GM15510 (cell line): Measurements from ENCODE around the gene NEGR1.

Source experiments
- POLR2A ChIP-seq: IDR thresholded peaks from 3 replicates; pipeline ENCODE4 v1.6.1; 2011; ENCODE audit warnings: borderline replicate concordance; ENCODE audit not compliant: insufficient read length; ENCODE audit errors: extremely low read depth

Gene NEGR1

GRCh38 chr1:71390518-71390917, 891.8 kb downstream of the NEGR1 start:
- TF ChIP-seq POLR2A, result no peak

- no peak for TF ChIP-seq POLR2A
These were observed 904.5 kb downstream of the NEGR1 start for GRCh38 chr1:71377886-71378285.

- TF ChIP-seq POLR2A, result no peak
These were observed 909.8 kb downstream of the NEGR1 start for GRCh38 chr1:71372496-71372895.

- TF ChIP-seq POLR2A, result no peak
These were observed 910.8 kb downstream of the NEGR1 start for GRCh38 chr1:71371581-71371980.

- TF ChIP-seq POLR2A, result no peak
These were observed 918.1 kb downstream of the NEGR1 start for GRCh38 chr1:71364236-71364635.

GRCh38 chr1:71362691-71363090, 919.6 kb downstream of the NEGR1 start:
- no peak for TF ChIP-seq POLR2A

- TF ChIP-seq POLR2A, result no peak
These were observed 920.3 kb downstream of the NEGR1 start for GRCh38 chr1:71362076-71362475.

- TF ChIP-seq POLR2A, result no peak
These were observed 924.6 kb downstream of the NEGR1 start for GRCh38 chr1:71357708-71358107.

GRCh38 chr1:71351438-71351837, 930.9 kb downstream of the NEGR1 start:
- no peak for TF ChIP-seq POLR2A

GRCh38 chr1:71350805-71351204, 931.5 kb downstream of the NEGR1 start:
- no peak for TF ChIP-seq POLR2A

GRCh38 chr1:71350330-71350729, 932.0 kb downstream of the NEGR1 start:
- TF ChIP-seq POLR2A, result no peak
